ENCODE data around the gene CTSD. TPM values are rescaled to one million over a fixed set of nuclear protein-coding genes. Genes with fewer than 3 reads are reported as not detected.

The CTSD gene
- total and polyA plus RNA-seq, 2 experiments from 2014 or later: 67.1 to 251 TPM

- TF ChIP-seq EZH2phosphoT487 (IDR thresholded peaks at IDR 0.05; ENCODE audit: unreplicated experiment) (no peak), NANOG (IDR thresholded peaks at IDR 0.05; ENCODE audit: borderline replicate concordance) (no peak), CREB1 (CRISPR knock-in tag; IDR thresholded peaks at IDR 0.05; ENCODE audit: low read depth) (no peak), ETS1 (IDR thresholded peaks at IDR 0.05) (no peak), ZNF114 (CRISPR knock-in tag; IDR thresholded peaks at IDR 0.05) (no peak), CTCF (conservative IDR thresholded peaks at IDR 0.05; ENCODE audit: low read depth in 2 of 2) (no peak), EZH2 (IDR thresholded peaks at IDR 0.05; ENCODE audit: low read depth, unreplicated experiment) (no peak), JUNB (IDR thresholded peaks at IDR 0.05; ENCODE audit: unreplicated experiment) (no peak), REST (IDR thresholded peaks at IDR 0.05; ENCODE audit: unreplicated experiment) (no peak)
Measured at GRCh38 chr11:1743585-1744136, 20.1 kb downstream of the CTSD start (continued).

GRCh38 chr11:1742869-1743584, 20.7 kb downstream of the CTSD start:
- H3K9me3 Mint-ChIP-seq: peaks cover 9% of the 10 kb centered on the region
- no peak overlapping the region for H3K4me3 Mint-ChIP-seq
- H2AFZ ChIP-seq: no peak overlapping the region
- H3K27me3 ChIP-seq (ENCODE audit: insufficient read depth): peaks cover 10% of the 10 kb centered on the region
- no peaks in the 10 kb centered on the region for H3K4me1 ChIP-seq (ENCODE audit: insufficient read depth)
- no peak overlapping the region for H3K4me2 ChIP-seq
- H3K27ac Mint-ChIP-seq: no peak overlapping the region
- H4K20me1 ChIP-seq (replicated peaks; ENCODE audit: insufficient read depth): no peaks in the 10 kb centered on the region
- H3K27ac ChIP-seq (ENCODE audit: low read depth): no peak overlapping the region
- H3K36me3 Mint-ChIP-seq (ENCODE audit: low read depth): peaks cover 2% of the 10 kb centered on the region; the same call in 2 of the 3 replicates
- peaks cover 28% of the 10 kb centered on the region for H3K27me3 Mint-ChIP-seq (ENCODE audit: insufficient read depth, low read depth, poor library complexity)
- H3K36me3 ChIP-seq (ENCODE audit: insufficient read depth): no peaks in the 10 kb centered on the region
- no peak for DNase-seq (ENCODE audit: low spot score)
- no peaks in the 10 kb centered on the region for H3K4me1 Mint-ChIP-seq
- H3F3A ChIP-seq (replicated peaks; ENCODE audit: low read depth): peaks cover 9% of the 10 kb centered on the region; the same call in 1 of the 2 replicates
- 0 out of 2 replicates have a peak, but pooled peaks cover 6% of the 10 kb centered on the region for H3K9me2 ChIP-seq (ENCODE audit: insufficient read depth)
- no peak overlapping the region for H3K4me3 ChIP-seq
- H3K79me2 ChIP-seq (replicated peaks; ENCODE audit: insufficient read depth): no peaks in the 10 kb centered on the region
- ATAC-seq: no peak
- no peak for TF ChIP-seq NANOG (IDR thresholded peaks at IDR 0.05; ENCODE audit: borderline replicate concordance)
- no peak for TF ChIP-seq ZNF462 (CRISPR knock-in tag; IDR thresholded peaks at IDR 0.05)

All from GM23338 (cell line).